UCSD-AML1 (cell line): ENCODE results near the gene SSBP3.
"Not testable (repeated sequence)": the region's sequence is repeated elsewhere in the genome, so short reads cannot be mapped to it uniquely, and the experiment has no call there.

Source experiments
- DNase-seq: peaks from one replicate; lab custom pipeline; 2025; ENCODE audit not compliant: unreplicated experiment; lab: John Stamatoyannopoulos, UW

Gene SSBP3

DNA sequence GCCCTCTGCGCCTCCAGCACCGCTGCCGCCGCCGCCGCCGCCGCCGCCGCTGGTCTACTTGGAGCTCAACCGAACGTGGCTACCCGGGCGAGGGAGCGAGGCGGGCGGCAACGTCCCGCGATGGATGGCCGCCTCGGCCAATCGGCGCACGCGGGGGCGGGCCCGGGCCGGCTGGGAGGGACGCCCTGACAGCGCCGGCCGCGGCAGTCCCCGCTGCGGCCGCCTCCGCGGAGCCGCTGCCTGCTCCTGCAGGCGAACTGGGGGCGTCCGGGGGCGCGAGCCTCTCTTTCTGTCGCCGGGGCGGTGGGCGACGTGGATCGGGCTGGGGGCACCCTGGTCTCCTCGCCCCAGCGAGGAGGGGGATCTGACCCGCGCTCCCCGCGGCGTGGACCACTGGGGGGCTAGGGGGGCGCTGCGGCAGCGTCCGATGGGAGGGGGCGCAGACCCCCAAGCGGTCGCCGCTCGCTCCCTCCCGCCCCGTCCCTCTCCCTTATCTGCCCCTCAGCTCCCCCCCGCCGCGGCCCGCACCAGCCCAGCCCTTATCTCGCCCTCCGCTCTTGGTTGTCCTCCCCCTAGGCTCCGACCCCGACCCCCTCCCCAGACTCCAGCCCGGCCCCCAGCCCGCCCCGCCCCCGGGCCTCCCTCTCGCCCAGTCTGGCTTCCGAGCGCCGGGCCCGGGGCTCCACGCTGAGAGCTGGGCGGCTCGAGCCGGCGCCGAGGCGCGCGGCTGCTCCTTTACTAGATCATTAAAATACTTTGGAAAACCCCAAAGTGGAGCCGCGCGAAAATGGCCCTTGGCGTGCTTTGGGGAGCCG lies at the start of gene SSBP3:
Gene SSBP3, minus strand, starts transcription at position 56 of the 815 bp plus-strand sequence.
- peak; percentile 93 for DNase-seq

DNA sequence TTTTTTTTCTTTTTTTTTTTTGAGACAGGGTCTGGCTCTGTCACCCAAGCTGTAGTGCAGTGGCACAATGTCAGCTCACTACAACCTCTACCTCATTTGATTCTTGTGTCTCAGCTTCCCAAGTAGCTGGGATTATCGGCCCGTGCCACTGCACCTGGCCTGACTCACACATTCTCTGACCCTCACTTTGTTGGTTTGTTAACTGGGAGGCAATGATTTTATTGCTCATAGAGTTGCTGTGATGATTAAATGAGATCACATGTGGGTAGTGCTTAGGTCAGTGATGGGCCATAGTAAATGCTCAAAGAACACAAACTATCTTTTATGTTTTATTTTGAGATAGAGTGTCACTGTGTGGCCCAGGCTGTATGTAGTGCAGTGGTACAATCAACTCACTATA lies 47.3 kb upstream of the SSBP3 start:
- DNase-seq: no peak

DNA sequence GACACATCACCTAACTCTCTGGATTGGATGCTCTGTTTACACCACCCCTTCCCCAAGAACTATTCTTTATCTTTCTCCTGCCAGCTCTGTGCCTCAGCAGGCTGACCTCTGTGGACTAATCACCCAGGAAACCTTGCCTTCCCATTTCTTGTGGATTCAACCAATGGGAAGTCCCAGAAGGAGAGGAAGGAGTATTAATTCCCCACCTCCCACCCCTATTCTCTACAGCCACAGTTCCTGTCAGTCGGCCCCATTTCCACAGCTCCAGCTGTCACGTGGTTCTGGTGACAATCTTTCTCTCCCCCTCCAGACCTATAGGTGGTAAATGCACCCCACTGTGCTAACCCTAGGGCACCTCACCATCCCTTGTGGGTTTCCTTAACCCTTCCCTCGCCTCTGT lies 46.8 kb upstream of the SSBP3 start:
- DNase-seq: no peak

DNA sequence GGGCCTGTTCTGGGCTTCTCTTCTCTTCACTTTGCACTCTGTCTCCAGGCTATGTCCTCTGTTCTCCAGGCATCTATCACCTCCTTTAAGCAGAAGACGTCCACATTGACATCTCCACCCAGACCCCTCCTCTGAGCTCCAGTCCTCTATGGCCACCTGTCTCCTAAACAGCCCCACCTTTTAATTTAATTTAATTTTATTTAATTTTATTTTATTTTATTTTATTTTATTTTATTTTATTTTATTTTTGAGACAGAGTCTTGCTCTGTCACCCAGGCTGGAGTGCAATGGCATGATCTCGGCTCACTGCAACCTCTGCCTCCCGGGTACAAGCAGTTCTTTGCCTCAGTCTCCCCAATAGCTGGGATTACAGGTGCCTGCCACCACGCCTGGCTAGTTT lies 43.2 kb upstream of the SSBP3 start:
- not testable (repeated sequence) for DNase-seq

DNA sequence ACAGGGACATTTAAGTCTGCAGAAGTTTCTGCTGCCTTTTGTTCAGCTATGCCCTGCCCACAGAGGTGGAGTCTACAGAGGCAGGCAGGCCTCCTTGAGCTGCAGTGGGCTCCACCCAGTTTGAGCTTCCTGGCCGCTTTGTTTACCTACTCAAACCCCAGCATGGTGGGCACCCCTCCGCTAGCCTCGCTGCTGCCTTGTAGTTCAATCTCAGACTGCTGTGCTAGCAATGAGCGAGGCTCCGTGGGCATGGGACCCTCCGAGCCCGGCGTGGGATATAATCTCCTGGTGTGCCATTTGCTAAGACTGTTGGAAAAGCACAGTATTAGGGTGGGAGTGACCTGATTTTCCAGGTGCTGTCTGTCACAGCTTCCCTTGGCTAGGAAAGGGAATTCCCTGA lies 42.6 kb upstream of the SSBP3 start:
- not testable (repeated sequence) for DNase-seq

DNA sequence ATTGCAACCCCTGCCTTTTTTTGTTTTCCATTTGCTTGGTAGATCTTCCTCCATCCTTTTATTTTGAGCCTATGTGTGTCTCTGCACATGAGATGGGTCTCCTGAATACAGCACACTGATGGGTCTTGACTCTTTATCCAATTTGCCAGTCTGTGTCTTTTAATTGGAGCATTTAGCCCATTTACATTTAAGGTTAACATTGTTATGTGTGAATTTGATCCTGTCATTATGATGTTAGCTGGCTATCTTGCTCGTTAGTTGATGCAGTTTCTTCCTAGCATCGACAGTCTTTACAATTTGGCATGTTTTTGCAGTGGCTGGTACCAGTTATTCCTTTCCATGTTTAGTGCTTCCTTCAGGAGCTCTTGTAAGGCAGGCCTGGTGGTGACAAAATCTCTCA lies 40.9 kb upstream of the SSBP3 start:
- DNase-seq: not testable (repeated sequence)

DNA sequence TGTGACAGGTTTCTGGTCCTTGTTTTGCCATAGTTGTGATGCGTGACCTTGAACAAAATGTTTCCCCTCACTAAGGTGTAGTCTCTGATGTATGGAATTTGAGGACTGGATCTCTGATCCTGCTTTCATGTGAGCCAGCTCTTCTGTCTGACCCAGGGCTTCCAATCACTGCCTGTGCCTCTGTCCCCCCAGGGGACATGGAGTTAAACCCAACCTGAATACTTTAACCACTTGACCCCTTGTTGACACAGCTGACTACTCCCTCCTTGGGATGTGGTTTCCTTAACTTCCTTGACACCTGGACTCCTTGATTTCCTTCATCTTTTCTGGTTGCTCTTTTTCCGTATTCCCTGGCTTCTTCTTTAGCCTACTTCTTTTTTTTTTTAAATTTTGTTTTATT lies 36.0 kb upstream of the SSBP3 start:
- DNase-seq: no peak

DNA sequence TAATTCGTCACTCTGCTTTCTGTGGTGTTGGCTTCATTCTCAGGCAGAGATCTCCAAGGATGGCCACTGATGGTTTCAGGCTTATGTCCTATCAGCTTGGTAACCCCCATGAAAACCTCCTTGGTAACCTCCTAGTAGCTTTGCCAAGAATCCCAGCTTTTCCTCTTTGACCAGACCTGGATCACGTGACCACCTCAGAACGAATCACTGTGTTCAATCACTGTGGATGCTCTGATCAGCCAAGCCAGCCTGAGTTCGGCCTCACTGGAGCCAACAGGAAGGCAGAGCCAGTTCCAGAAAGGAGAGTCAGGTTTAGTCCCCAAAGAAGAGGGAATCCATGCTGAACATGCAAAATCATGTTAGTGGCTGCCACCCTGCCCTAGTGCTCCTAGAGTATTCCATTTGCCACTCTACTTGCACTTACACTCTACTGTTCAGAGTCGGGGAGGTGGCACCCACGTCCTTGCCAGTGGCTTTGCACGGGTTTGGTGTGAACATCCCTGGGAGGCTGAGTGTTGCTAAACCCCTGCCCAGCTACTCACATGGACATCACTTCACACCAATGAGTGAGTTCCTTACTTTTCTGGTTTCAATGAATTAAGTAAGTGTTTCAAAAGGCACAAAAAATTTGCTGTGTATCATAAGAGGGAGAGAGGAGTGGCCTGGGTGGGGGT lies 33.5 kb upstream of the SSBP3 start:
- DNase-seq: no peak

DNA sequence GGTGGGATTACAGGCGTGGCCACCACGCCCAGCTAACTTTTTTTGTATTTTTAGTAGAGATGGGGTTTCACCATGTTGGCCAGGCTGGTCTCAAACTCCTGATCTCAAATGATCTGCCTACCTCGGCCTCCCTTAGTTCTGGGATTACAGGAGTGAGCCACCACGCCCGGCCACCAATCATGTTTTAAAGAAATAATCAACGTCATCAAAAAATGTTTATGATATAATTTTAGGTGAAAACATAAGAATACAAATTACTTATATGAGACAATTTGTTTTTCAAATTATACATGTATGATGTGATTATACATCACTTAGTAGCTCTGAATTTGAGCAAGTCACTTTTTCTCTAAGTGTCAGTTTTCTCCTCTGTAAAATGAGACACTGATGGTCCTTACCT lies 31.6 kb upstream of the SSBP3 start:
- DNase-seq: no peak

DNA sequence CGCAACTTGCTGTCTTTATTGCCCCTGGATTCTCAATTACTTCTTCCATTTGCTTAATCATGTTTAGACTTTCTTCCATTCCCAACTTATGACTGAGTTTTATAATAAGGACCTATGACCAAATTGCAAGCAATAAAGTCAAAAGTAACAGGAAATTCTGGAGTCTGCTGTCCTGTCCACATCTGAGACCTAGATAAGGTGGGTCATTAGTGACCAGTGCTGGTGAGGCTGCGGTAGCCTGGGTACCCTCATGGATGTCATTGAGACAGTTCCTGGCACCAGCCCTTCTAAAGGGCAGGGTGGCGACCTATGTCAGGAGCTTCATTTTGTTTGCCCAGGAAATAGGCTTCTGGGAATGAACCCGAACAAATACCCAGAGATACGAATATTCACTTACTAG lies 30.6 kb upstream of the SSBP3 start:
- DNase-seq: no peak

DNA sequence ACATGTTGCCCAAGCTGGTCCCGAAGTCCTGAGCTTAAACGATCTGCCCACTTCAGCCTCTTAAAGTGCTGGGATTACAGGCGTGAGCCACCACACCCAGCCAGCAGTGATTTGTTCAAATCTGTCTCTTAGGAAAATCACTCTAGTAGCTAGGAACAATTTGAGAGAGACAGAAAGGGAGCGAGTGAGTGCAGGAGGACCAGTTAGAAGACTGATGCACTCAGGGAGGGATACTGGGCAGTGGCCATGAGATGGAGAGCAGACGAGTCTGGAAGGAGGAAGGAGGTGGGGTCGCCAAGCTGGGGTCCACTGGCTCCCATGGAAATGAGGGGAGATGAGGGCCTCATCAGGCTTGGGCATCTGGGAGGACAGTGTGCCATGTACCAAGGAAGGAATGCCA lies 23.6 kb upstream of the SSBP3 start:
- no peak for DNase-seq

DNA sequence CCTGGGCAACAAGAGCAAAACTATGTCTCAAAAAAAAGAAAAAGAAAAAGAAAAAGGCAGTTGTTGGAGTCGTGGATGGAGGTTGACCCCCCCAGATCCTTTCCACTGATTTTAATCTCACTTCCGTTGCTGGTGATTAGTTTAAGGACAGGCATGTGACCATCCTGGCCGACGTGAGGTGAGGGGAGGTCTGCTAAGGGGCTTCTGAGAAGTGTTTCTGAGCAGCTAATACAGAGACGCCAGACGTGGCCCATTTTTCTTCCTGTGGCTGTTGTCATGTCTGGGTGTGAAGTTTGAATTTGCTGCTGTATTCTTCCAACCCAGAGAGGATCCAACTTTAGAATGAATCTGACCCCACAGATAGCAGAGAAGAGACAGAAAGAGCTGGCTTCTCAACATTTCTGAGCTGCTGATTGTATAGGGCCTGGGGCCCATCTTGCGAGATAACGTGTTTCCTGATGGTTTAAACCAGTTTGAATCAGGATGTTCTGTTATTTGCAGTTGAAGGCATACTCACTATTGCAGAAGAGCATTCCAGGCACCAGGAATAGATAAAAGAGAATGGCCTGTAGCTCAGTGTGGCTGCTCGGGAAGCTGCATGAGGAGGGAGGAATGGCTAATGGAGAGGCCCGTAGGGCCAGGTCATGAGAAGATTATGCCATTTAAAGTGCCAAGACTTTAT lies 22.8 kb upstream of the SSBP3 start:
- DNase-seq: no peak

DNA sequence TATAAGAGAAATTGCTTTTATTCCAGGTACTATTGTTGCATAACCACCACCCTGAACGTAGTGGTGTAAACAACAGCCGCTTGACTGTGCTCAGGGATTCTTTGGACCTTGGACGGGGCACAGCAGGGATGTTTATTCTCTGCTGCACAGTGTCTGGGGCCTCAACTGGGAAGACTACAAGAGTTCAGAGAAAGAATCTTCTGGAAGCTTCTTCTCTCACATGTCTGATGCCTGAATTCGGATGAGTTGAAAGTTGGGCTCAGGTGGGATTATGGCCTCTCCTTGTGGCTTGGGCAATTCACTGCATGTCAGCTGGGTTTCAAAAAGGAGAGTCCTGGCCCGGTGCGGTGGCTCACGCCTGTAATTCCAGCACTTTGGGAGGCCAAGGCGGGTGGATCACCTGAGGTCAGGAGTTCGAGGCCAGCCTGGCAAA lies 19.0 kb upstream of the SSBP3 start:
- no peak for DNase-seq

DNA sequence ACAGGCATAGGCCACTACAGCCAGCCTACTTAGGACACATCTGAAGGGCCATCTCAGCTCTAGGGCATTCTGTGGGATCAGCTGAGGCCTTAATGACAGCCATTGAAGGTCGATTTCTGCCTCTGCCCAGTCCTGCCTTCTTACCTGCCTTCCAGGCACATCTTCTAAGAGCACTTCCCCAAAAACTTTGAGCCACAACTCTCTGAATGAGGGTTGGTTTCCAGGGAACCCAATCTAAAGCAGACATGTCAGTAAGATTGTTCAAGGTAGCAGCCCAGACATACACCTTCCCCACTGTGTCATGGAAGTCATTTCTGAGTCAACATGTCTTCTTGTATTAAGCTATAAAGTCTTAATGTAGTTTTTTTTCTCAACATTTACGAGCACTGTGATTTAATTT lies 18.2 kb upstream of the SSBP3 start:
- no peak for DNase-seq

DNA sequence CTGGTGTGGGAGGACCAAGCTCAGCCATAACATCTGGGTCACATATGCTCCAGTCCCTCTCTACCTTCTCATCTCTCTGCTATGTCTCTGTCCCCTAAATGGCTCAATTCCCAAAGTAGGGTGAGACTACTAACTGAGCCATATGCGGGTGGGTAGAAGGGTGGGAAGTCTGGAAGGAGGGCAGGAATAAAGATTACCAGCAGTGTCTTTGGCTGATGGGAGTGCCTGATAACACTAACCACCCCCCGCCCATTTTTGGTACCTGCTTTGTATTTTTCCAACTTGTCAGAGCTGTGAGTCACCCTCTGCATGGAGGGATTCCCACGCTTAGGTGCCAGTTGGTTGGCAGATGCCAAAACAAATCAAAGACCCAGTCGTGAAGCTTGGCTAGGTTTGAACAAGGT lies 14.9 kb upstream of the SSBP3 start:
- no peak for DNase-seq

DNA sequence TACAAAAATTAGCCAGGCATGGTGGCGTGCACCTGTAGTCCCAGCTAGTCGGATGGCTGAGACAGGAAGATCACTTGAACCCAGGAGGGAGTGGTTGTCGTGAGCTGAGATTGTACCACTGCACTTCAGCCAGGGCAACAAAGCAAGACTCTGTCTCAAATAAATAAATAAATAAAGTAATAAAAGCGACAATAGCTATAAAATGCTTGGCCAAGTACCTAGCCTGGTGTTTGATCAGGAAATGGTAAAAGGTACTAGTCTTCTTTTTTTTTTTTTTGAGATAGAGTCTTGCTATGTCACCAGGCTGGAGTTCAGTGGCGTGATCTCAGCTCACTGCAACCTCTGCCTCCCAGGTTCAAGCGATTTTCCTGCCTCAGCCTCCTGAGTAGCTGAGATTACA lies 12.4 kb upstream of the SSBP3 start:
- DNase-seq: not testable (repeated sequence)

DNA sequence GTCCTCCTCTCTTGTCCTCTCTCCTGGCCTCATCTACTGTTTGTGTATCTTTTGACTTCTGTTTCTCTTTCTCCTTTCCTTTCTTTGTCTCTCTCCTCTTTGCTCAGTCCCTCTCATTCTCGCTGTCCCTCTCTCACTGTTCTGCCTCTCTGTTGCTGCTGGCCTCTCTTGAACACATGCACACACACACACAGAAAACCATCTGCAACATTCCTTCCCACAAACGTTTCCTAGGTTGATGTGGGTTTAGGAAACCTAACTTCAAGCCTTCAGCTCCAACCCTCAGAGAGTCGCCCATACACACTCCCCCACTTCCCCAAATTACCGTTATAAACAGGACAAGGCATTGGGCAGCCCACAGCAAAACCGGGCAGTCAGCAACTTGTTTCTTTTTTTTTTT lies 10.9 kb upstream of the SSBP3 start:
- peak; percentile 53 for DNase-seq

DNA sequence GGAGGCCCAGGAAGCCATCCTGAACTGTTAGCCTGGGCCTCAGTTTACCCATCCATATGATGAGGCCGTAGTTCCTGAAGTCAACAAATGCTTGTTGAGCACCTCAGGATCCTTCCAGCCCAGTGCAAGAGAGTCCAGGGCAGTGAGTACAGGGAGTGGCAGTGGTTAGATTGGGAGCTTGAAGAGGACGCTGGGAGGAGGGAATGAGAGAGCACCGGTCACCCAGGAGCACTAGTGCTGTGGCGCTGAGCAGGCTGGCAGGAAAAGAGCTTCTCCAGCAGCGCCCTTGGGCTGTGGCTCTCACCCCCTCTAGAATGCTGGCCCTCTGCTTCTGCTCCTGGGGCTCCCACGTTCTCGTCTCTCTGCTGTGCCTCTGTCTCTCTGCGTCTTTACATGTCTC lies 10.2 kb upstream of the SSBP3 start:
- no peak for DNase-seq

DNA sequence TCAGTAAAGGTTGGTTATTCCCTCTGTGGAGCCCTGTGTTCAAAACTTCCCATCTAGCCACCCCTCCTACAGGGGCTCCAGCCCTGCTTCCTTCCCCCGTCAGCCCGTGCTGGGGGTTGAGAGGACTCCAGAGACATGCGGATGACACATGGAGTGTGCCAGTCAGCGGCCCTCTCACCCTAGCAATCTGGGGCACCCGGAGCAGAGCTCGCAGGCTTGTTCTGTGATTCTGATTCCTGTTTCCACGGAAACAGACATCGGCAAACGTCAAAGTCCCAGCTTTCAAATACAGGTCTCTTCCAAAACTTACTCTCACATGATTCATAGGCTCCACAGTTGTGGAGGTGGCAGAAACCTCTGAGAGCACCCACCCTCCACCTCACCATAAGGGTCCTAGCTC lies 9.8 kb upstream of the SSBP3 start:
- no peak for DNase-seq

DNA sequence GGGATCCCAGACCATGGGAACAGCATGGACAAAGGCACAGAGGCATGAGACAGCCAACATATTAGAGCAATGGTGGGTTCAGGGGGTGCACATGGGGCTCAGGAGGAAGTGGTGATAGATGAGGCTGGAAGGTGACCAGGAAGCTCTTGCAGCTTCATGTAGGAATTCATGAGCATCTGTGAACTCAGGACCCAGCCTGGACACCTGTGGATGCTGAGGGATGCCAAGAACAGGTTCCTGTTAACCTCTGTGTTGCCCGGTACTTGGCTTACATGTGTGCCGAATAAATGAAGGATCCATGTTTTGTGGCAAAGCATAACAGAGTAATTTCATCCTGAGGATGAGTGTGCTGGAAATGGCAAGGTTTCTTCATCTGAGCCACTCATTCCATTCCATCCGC lies 9.3 kb upstream of the SSBP3 start:
- DNase-seq: no peak

DNA sequence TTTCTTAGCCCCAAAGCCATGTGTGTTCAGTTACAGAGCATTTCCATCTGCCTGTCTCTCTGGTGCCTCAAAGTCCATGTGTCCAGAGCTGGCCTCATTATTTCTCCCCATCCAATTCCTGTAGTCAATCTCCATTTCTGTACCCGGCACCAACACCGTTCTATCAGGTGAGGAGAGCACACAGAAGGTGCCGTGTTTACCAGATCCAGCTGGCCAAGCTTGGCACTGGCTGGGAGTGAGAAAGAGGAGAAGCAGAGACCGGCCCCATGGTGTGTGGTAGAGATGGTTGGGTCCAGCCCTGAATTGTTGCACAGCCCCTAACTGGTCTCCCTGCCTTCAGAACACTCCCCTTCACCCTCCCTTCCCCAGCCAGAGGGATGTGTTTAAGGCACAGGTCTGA lies 7.5 kb upstream of the SSBP3 start:
- DNase-seq: no peak

DNA sequence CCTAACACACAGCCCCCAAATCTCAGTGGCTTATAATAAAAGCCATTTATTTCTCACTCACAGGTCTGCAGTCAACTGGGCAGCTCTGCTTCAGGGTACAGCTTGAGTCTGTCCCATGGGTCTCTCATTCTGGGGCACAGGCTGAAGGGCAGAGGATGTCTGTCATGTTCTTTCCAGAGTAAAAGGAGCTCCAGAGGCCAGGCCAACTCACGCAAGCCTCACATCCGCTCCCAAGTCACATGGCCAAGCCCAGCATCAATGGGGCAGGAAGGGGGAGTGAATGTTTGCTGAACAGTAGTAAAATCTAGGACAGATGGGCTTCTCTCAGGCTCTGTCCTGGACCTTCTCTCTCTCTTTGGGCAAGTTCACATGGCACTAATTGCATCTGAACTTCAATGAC lies 7.1 kb upstream of the SSBP3 start:
- DNase-seq: peak; percentile 70
